HEK293 (cell line): ENCODE results near the gene ZCCHC24.

Source experiments
- CTCF ChIA-PET: fragments of 350-600 bp; formaldehyde crosslinking; extraction: SDS; loops from one replicate; lab custom pipeline; 2021; ENCODE audit warnings: antibody characterized with exemption; lab: Yijun Ruan, JAX
- POLR2A ChIA-PET: fragments of 300-600 bp; formaldehyde crosslinking; extraction: SDS; loops from one replicate; lab custom pipeline; 2020; ENCODE audit warnings: antibody characterized with exemption, inconsistent platforms; lab: Yijun Ruan, JAX
- H3K27ac ChIP-seq: fragments of 200-500 bp; sonication (Bioruptor generic); 2 replicates; pipeline ENCODE4 v1.5.1; 2014; ENCODE audit warnings: low read depth, low read length, control low read depth, inconsistent platforms; ENCODE audit errors: extremely low read depth
- H3K36me3 ChIP-seq, 2 experiments: fragments of 200-500 bp in 1 of 2; sonication (Bioruptor generic) in 1 of 2; 1 replicate in 1 of 2; 2 replicates in 1 of 2; pipeline ENCODE4 v1.5.1; 2014 to 2017; ENCODE audit warnings: inconsistent platforms in 2 of 2, low read length in 2 of 2; ENCODE audit not compliant: control insufficient read depth in 2 of 2, insufficient read depth in 1 of 2
- H3K4me1 ChIP-seq: fragments of 200-500 bp; sonication (Bioruptor generic); 2 replicates; pipeline ENCODE4 v1.5.1; 2014; ENCODE audit warnings: mild to moderate bottlenecking, low read length, inconsistent platforms; ENCODE audit not compliant: control insufficient read depth, insufficient read depth
- H3K4me3 ChIP-seq: 2 replicates; pipeline ENCODE4 v1.5.1; 2011; ENCODE audit warnings: low read depth, mild to moderate bottlenecking, control low read depth, low read length, moderate library complexity
- H3K9me3 ChIP-seq: fragments of 200-500 bp; sonication (Bioruptor generic); 2 replicates; pipeline ENCODE4 v1.5.1; 2014; ENCODE audit warnings: low read depth, low read length, inconsistent platforms; ENCODE audit not compliant: control insufficient read depth, insufficient read depth
- EGR2 ChIP-seq: fragments of 450-650 bp; formaldehyde crosslinking; IDR thresholded peaks from 2 replicates; pipeline ENCODE4 v1.5.1; 2016; ENCODE audit warnings: low read depth, missing biosample characterization, missing genetic modification characterization
- GLIS1 ChIP-seq: fragments of 450-650 bp; formaldehyde crosslinking; IDR thresholded peaks from 2 replicates; pipeline ENCODE4 v1.5.1; 2016; ENCODE audit warnings: missing biosample characterization, missing genetic modification characterization
- GLIS2 ChIP-seq: fragments of 450-650 bp; formaldehyde crosslinking; IDR thresholded peaks from 2 replicates; pipeline ENCODE4 v1.5.1; 2016; ENCODE audit warnings: missing biosample characterization, missing genetic modification characterization
- KLF8 ChIP-seq: fragments of 450-650 bp; formaldehyde crosslinking; IDR thresholded peaks from 2 replicates; pipeline ENCODE4 v1.5.1; 2016; ENCODE audit warnings: missing biosample characterization, missing genetic modification characterization
- SCRT1 ChIP-seq: fragments of 450-650 bp; formaldehyde crosslinking; IDR thresholded peaks from 2 replicates; pipeline ENCODE4 v1.5.1; 2016; ENCODE audit warnings: missing biosample characterization, missing genetic modification characterization, borderline replicate concordance
- SCRT2 ChIP-seq: fragments of 450-650 bp; formaldehyde crosslinking; IDR thresholded peaks from 2 replicates; pipeline ENCODE4 v1.5.1; 2016; ENCODE audit warnings: missing biosample characterization, missing genetic modification characterization
- ZFHX2 ChIP-seq: fragments of 450-650 bp; formaldehyde crosslinking; conservative IDR thresholded peaks from 2 replicates; pipeline ENCODE4 v1.5.1; 2016; ENCODE audit warnings: missing biosample characterization, missing genetic modification characterization
- ZIC2 ChIP-seq: fragments of 450-650 bp; formaldehyde crosslinking; IDR thresholded peaks from 2 replicates; pipeline ENCODE4 v1.5.1; 2016; ENCODE audit warnings: missing biosample characterization, missing genetic modification characterization
- ZNF114 ChIP-seq: fragments of 450-650 bp; formaldehyde crosslinking; IDR thresholded peaks from 2 replicates; pipeline ENCODE4 v1.5.0; 2017; ENCODE audit warnings: missing biosample characterization, missing genetic modification characterization
- ZNF302 ChIP-seq: fragments of 450-650 bp; formaldehyde crosslinking; IDR thresholded peaks from 2 replicates; pipeline ENCODE4 v1.5.1; 2016; ENCODE audit warnings: missing biosample characterization, missing genetic modification characterization, low read depth
- ZNF350 ChIP-seq: fragments of 450-650 bp; formaldehyde crosslinking; IDR thresholded peaks from 2 replicates; pipeline ENCODE4 v1.5.0; 2017; ENCODE audit warnings: missing biosample characterization, mild to moderate bottlenecking, missing genetic modification characterization
- ZNF518A ChIP-seq: fragments of 450-650 bp; formaldehyde crosslinking; conservative IDR thresholded peaks from 2 replicates; pipeline ENCODE4 v1.5.1; 2016; ENCODE audit warnings: low read depth, missing biosample characterization, missing genetic modification characterization
- ZNF558 ChIP-seq: fragments of 450-650 bp; formaldehyde crosslinking; IDR thresholded peaks from 2 replicates; pipeline ENCODE4 v1.5.1; 2016; ENCODE audit warnings: missing biosample characterization, missing genetic modification characterization
- ZNF639 ChIP-seq: fragments of 450-650 bp; formaldehyde crosslinking; IDR thresholded peaks from 2 replicates; pipeline ENCODE4 v1.5.1; 2016; ENCODE audit warnings: missing biosample characterization, missing genetic modification characterization
- ZNF76 ChIP-seq: fragments of 450-650 bp; formaldehyde crosslinking; IDR thresholded peaks from 2 replicates; pipeline ENCODE4; 2016; ENCODE audit warnings: low read depth, missing biosample characterization, missing genetic modification characterization, borderline replicate concordance
- ZNF777 ChIP-seq: fragments of 450-650 bp; formaldehyde crosslinking; IDR thresholded peaks from 2 replicates; pipeline ENCODE4 v1.5.1; 2017; ENCODE audit warnings: missing biosample characterization, missing genetic modification characterization, borderline replicate concordance

Gene ZCCHC24

GRCh38 chr10:79444199-79445119 lies 965 bp downstream of the ZCCHC24 start (continued):
- 0 out of 2 replicates have a peak, but pooled peaks have one; percentile 33 for TF ChIP-seq ZNF777
- no peak for TF ChIP-seq ZNF558 (tag by site-specific recombination)
- peak; percentile 56; the same call in 1 of the 2 replicates for TF ChIP-seq ZNF76 (tag by site-specific recombination)
- peak; percentile 92 for TF ChIP-seq ZIC2 (tag by site-specific recombination)
- TF ChIP-seq ZNF639 (tag by site-specific recombination) = no peak
- TF ChIP-seq ZNF518A (tag by site-specific recombination) = no peak
- TF ChIP-seq ZNF350 (tag by site-specific recombination) = no peak

- no peaks in the 10 kb centered on the region for H3K36me3 ChIP-seq
- H3K27ac ChIP-seq = no peak overlapping the region; the same call in 1 of the 2 replicates
- CTCF ChIA-PET = interaction anchor here (0.6 to 0.9 kb wide), 3 partner anchors 23 to 38 kb away, joined by 3 to 5 read pairs (median 3); no protein-coding TSS in a partner anchor
- H3K4me1 ChIP-seq = peaks cover 10% of the 10 kb centered on the region
- POLR2A ChIA-PET = interaction anchor here (1.3 to 1.8 kb wide), 2 partner anchors 19 to 44 kb away, joined by 3 to 7 read pairs; no protein-coding TSS in a partner anchor
- TF ChIP-seq GLIS1 (tag by site-specific recombination) = peak; percentile 35
- peak; percentile 21; the same call in 1 of the 2 replicates for TF ChIP-seq GLIS2 (tag by site-specific recombination)
- no peak for TF ChIP-seq KLF8 (tag by site-specific recombination)
- no peak for TF ChIP-seq ZNF302 (tag by site-specific recombination)
- TF ChIP-seq ZNF350 (tag by site-specific recombination) = no peak
- TF ChIP-seq EGR2 (tag by site-specific recombination) = peak; percentile 57
- TF ChIP-seq ZFHX2 (tag by site-specific recombination) = peak; percentile 64
- TF ChIP-seq SCRT2 (tag by site-specific recombination) = no peak
- no peak for TF ChIP-seq ZNF114
- peak; percentile 13; the same call in 1 of the 2 replicates for TF ChIP-seq SCRT1 (tag by site-specific recombination)
- no peaks in the 10 kb centered on the region for H3K9me3 ChIP-seq
- no peak overlapping the region for H3K4me3 ChIP-seq
Observed at GRCh38 chr10:79443338-79444198, 1.9 kb downstream of the ZCCHC24 start.
